Activated T-helper 9 cell treated with anti-CD3 and anti-CD28 coated beads, Interleukin-2, amount 50 U/mL, for 16 hours (primary cell): ENCODE measurements around the gene NTSR1.
A peak's percentile ranks its signal among the peaks of the same experiment; 100 is the strongest.

Experiments used
- DNase-seq: peaks from one replicate; pipeline ENCODE4 v3.0.0-alpha.2; 2020; ENCODE audit warnings: low read depth

NTSR1 gene

DNA sequence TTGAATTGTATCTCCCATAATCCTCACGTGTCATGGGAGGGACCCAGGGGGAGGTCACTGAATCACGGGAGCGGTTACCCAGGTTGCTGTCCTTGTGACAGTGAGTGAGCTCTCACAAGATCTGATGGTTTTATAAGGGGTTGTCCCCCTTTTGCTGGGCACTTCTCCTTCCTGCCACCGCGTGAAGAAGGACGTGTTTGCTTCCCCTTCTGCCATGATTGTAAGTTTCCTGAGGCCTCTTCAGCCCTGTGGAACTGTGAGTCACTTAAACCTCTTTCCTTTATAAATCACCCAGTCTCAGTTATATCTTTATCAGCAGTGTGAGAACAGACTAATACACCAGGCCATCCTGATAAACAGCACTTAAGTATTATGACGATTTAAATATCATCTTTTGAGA is 78.7 kb downstream of the NTSR1 start:
- DNase-seq, result no peak

DNA sequence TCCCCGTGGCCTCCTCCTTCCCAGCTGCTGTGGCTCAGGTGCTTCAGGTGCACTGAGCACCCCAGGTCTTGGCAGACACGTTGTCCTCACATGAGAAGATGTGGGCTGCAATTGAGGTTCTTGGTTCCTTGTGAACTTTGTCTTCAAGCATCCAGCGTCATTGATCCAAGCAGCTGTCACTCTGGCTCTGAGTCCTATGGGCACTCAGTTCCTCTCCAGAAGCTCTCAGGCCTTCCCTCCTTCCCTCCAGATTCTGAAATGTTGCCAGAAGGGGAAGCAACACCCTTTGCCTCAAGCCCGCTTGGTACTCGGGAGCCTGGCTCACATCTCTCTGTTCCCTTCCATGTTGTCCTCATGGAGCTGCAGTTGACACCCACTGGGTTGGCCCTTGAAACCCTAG is 79.2 kb downstream of the NTSR1 start:
- no peak for DNase-seq

DNA sequence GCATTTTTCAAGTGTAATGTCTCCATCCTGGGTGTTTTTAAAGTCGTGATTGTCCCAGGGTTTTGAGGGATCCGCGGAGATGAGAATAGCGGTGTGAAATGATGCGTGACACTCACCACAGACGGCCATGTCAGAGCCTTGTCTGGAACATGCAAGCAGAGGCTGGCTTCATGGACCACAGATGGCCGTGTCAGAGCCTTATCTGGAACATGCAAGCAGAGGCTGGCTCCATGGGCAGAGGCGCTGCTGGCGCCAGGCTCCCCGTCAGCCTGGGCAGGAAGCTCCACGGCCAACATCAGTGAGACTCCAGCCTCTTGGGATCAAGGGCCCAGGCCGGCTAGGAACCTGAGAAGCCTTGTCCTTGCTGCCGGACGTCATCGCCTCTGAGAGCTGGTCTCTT is 80.0 kb downstream of the NTSR1 start:
- no peak for DNase-seq

DNA sequence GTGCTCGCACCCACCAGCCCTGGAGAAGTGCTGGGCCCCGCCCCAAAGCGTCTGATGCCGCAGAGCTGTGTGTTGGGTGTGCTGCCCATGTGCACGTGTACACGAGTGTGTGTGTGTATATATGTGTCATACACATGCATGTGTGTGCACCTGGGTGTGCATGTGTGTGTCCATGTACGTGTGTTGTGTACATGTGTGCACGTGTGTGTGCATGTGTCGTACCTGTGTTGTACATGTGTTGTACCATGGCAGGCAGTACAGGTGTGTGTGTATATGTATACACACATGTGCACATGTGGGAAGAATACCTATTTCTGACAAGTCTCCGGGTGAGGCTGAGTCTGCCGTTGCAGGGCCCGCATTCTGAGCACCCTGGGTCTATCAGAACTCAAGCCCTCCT is 81.4 kb downstream of the NTSR1 start:
- no peak for DNase-seq

GRCh38 chr20:62791301-62792181 is 82.9 kb downstream of the NTSR1 start:
- DNase-seq, result peak; percentile 48

DNA sequence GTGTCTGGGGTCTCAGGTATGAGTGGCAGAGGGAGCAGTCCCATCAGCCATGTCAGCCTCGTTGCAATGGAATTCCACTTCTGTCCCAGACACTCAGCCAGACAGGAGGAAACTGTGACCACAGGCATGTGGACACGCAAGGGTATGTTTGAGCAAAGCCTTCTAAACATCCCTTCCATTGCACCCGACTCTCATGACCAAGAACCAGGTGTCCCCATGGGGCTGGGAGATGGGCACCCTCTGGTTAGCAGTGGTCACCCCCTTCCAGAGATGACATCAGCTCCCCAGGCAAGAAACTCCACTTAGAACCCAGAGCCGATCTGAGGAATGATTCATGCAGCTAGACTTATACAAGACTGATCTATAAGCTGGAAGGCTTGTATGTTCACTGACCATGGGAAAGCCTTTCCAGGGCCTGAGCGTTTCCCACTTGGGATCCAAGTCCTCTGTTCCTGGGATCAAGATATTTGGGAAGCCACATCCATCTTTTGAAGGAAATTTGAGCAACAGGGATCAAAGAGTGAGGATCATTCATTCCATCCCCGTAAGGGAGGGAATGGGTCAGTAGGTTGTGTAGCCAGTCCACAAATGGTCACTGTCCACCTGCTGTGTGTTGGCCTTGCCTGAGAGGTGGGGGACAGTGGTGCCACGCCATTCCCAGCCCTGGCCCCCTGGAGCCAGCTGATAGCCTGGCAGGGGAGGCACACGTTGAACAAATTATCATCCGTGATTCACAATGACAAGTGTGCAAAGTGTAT is 83.7 kb downstream of the NTSR1 start:
- no peak for DNase-seq

GRCh38 chr20:62792940-62793756 is 84.5 kb downstream of the NTSR1 start:
- no peak for DNase-seq

- DNase-seq, result no peak
These were observed 85.0 kb downstream of the NTSR1 start for GRCh38 chr20:62793757-62794006.

GRCh38 chr20:62794007-62794724 is 85.5 kb downstream of the NTSR1 start:
- peak; percentile 86 for DNase-seq

DNA sequence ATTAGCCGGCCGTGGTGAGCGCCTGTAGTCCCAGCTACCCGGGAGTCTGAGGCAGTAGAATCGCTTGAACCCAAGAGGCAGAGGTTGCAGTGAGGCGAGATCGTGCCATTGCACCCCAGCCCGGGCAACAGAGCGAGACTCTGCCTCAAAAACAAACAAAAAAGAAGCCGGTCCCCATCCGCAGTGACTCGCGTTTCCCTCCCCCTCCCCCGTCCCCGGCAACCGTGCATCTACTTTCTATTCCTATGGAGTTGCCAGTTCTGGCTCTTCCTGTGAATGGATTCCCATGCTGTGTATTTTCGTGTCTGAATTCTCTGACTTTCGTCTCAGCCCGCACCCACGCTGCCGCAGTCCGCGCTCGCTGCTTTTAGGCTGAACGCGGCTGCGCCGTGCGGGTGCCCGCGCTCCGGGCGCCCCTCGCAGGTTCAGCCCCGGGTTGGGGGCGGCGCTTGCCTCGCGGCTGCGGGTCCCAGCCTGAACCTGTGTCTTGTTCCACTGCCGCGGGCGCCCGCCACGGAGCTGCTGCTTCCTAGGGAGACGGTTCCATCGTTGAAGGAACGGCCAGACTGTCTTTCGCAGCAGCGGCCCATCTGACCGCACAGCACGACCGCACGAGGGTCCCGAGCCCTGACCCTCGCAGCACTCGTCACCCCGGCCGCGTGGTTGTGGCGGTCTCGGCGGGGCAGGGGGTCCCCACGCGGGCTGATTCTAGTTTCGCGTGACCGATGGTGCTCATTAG is 86.6 kb downstream of the NTSR1 start:
- peak; percentile 53 for DNase-seq

- DNase-seq, result no peak
These were observed 88.3 kb downstream of the NTSR1 start for GRCh38 chr20:62796699-62797491.

DNA sequence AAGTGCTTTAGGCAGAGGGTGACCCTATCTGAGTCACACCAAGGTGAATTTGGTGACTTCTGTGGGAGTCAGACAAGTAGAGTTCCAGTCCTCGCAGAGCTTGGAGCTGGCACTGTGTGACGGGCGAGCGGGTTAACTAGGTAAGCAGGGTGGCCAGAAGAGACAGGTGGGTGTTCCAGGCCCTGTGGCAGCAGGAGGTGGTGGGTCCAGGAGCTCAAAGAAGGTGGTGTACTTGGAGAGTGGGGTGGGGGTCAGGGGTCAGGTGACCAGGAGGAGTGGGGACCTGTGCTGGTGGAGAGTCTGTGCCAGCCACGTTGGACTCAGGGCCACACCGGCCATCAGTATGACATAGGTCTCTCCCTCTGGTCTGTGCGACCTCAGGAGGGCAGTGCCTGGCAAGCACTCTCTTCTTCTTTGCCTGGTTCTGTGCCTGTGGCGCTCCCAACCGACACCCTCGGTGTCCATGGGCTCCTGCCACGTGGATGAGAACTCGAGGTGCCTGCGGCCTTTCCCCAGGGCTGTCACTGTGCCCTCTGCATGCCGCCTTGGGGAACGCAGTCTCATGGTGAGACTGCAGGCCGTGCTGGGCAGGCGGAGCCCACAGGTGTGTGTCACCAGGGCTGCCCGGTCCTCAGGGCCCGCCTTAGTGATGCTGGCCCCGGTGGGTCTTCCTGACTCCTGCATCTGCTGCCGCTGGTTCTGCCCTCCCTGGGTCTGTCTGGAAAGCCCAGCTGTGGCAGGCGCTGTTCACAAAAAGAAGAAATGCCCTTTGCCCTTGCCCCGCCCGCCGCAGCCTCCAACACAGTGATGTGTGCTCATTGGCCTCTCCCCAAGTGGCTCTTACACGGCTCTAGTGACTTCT is 89.3 kb downstream of the NTSR1 start:
- no peak for DNase-seq

- no peak for DNase-seq
These were observed 90.4 kb downstream of the NTSR1 start for GRCh38 chr20:62799036-62799435.

- DNase-seq, result no peak
These were observed 90.8 kb downstream of the NTSR1 start for GRCh38 chr20:62799459-62799858.

GRCh38 chr20:62799873-62800272 is 91.2 kb downstream of the NTSR1 start:
- no peak for DNase-seq

DNA sequence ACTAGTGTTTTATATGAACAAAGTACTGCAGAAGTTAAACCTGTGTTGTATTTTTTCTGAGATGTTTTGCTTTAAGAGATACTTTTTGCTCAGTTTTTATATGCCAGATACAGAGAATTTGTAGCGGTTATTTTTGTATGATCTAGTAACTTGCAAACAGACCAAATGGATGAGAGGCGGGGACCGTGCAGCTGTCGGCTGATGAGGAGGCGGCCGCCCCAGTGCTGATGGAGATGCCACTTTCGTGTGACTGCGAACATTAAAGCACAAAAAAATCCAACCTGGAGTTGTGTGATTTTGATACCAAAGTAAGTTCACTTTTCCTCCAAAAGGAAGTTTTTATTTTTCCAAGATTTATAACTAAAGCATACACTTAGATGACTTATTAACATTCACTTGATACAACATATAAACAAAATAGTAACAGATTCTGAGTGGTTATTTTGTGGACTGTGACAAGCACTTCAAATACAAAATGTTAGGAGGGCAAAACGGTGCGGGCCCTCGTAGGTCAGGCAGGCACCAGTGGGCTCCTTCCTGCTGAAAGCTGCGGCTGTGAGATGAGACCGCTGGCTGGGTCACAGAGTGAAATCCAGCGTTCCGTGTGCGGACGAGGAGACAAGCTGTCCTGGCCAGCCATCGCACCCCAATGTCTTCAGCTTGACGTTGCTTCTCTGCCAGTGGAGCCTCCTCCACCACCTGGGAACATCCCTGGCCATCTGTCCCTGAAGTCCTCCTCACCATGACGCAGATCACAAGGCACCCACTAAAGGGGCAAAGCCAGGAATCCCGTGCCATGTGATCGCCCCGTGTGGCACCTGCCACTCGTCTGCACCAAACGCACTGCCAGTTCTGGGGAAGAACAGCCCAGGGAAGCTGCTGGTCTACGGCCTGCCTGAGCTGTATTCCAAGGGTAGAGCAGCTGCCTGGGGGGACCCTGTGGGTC is 92.0 kb downstream of the NTSR1 start:
- DNase-seq, result no peak

DNA sequence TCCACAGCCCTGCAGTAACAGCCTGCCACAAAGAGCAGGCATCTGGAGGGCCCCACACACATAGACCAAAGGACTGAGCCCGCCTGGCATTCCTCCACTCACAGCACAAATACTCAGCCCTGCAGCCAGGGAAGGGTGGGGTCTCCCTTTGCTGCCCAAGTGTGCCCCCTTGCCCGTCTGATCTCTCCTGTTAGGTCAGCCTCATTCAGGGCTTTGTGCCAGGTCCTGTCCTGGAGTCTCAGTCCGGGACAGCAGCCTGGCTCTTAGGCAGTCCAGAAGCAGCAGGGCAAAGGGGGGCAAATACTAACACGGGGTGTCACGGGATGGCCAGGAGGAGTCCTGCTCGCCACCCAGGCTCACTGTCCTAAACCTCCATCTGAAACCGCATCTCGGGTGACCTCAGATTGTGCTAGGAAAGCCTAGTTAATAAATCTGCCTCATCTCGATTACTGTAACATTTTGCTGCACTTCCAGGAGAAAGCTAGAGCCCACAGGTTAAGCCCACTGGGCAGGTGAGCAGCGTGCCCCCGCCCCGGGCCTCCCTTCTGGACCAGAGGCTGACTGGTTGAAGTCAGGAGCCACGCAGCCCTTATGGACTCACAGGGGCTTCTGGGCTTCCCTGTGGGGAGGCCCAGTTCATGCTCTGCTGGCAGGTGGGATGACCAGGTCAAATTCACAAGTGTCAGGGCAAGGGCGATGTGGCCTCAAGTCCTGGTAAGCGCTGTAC is 92.8 kb downstream of the NTSR1 start:
- DNase-seq, result no peak
